ENCODE results near the gene PROZ.
A peak's percentile ranks its signal among the peaks of the same experiment; 100 is the strongest.

PROZ gene

DNA sequence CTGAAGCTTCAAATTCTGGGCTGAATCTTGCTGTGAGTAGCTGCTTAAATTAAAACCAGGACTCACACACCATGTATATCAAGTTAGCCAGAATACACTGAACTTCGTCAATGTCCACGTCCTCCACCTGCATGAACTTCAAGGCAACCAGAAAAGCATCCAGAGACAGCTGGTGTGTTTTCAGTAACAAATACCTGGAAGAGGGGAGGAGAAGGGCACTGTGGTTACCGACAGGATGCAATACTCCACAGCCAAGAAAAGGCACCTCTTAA is 20.4 kb downstream of the PROZ start:
- DNase-seq (ENCODE audit: low spot score), result no peak

DNA sequence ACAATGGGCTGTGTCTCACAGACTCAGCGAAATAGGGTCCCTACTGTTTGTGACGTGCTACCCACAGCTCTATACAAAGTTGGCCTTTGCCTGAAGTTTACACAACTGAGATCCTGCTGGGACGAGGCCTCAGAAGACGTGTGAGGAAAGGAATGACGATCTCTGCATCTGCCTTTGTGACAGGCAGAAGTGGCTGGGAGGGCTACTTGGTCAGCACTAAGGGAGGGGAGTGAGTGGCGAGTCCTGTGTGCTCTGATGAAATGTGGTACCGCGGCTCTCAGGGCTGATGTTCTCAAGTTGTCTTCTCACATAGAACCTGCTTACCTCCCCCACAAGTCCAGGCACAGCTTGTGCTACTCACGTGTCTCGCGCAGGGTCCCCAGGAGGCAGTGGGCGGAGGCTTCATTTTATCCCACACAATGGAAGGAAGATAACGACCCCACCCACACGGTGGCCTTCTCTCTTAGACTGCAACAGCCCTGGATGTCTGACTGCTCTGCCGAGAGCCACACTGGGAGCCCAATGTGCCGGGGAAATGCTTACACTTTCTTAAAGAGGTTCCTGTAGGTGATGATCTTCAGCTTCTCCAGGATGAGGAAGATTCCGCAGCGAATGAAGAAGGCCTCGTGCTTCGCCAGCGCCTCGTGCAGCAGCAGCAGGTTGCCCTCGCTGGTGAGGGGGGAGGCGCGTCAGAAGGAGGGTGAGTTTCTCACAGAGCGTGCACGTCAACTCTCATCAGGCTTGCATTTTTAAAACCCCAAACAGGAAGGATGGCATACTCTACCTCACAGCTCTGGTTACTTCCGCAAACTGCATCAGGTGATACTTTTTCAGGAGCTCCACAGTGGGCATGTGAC is 21.2 kb downstream of the PROZ start:
- DNase-seq (ENCODE audit: low spot score), result no peak

DNA sequence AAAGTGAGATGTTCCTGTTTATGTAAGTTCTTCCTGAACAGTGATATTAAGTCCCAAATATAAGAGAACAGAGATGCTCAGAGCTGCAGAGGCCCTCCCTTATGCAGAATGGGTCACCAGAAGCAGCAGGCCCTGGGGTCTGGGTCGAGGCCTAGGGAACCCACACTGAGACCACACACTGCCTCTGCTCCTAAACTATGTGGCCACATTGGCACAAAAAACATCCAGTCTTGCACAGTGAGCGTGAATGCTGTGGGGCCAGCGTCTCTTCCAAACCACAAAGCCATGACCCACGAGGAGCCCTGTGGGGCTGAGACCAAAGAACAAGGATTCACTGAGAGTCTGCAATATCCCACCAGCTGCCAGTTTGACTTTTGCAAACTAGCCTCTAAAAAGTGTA is 23.6 kb downstream of the PROZ start:
- no peak for DNase-seq (ENCODE audit: low spot score)

DNA sequence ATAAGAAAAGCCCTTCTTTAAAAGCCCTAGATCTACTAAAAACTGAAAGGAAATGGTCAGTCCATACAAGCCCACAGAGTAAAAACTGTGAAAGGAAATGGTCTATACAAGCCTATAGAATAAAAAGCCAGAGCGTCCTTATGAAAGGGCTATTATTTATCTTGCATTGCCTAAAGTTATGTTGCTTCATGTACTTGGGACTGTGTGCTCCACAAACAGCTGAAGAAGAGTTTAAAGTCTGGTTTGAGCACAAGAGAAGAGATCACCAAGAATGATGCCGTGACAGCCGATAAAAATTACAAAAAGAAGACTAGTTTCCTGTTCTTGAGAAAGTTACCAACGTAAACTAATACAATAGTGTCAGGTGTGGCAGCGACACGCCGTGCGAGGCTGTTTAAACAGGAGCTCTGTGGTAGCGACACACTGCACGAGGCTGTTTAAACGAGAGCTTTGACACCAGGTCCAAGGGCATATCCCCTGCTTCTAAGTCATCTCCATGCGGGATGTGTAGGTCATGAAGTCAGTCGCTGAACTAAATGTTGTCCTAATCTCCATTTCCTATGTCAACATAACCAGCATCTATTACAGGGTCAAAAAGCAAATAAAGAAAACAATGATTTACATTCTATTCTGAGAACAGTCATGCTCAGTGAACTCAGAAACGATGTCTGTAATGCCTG is 25.1 kb downstream of the PROZ start:
- peak; percentile 51 for DNase-seq (ENCODE audit: low spot score)

DNA sequence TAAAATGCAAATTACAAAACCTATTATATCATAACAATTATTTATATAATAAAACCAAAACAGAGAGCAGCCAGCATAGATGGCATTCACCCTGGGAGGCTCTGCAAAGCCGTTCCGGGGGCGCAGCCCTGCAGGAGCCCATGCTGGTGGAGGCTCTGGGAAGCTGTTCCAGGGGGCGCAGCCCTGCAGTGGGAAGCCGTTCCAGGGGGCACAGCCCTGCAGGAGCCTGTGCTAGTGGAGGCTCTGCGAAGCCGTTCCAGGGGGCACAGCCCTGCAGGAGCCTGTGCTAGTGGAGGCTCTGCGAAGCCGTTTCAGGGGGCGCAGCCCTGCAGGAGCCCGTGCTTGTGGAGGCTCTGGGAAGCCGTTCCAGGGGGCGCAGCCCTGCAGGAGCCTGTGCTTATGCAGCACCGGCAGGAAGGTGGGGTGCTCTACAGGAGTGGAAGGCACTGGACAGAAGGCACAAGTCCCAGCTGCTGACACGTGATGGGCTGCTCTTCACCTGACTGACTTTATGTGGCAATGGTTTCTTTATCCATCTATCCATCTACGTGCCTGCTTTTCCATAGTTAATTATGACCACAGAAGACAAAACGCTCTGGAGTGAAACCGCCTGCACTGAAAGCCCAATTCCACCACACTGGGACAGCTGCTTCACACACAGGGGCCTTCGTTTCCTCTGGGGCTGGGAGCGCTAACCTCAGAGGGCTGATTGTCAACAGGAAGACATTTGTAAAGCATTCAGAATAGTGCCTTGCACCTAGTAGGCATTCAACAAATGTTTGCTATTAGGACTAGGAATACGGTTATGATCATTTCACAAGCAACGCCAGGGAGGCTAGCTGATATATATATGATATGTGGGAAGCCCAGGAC is 26.4 kb downstream of the PROZ start:
- DNase-seq (ENCODE audit: low spot score), result no peak

DNA sequence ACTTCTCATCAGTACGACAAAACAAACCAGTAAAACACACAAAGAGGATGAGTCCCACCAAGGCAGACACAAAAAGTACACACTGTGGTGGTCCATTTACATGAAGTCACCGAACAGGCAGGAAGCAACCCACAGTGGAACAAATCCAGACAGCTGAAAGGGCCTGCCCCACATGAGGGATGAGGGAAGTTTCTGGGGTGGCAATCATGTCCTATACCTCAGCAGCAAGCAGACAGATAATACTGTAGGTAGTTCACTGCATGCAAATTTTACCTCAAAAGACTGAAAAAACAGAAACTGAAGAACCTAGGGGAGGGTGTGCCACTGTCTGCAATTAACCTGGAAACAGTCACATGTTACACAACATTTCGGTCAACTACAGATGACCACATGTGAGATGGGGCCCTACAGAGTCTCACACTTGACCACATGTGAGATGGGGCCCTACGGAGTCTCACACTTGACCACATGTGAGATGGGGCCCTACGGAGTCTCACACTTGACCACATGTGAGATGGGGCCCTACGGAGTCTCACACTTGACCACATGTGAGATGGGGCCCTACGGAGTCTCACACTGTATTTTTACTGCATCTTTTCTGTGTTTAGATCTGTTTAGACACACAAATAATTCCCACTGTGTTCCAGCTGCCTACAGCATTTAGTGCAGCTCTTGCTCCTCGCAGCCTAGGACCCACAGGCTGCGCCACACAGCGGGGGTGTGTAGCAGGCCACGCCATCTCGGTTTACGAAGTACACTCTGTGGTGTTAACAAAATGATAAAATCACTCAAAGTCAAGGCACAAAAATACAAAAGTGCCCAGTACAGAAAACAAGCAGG is 27.8 kb downstream of the PROZ start:
- DNase-seq (ENCODE audit: low spot score), result no peak

DNA sequence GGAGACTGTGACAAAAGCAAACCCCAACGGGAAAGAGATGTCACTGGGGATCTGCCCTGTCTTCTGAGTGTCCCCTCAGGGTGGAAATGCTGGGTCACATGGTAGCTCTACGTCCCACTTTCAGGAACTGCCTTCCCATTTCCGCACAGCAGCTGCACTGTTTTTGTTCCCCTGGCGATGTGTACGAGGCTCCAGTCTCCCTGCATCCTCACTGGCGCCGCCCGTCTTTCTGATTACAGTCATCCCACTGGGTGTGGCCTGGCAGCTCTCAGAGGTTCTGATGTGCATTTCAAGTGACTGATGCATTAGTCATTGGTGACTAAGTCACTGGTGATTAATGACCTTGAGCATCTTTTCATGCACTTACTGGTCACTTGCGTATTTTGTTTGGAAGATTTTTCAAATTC is 28.8 kb downstream of the PROZ start:
- no peak for DNase-seq (ENCODE audit: low spot score)

DNA sequence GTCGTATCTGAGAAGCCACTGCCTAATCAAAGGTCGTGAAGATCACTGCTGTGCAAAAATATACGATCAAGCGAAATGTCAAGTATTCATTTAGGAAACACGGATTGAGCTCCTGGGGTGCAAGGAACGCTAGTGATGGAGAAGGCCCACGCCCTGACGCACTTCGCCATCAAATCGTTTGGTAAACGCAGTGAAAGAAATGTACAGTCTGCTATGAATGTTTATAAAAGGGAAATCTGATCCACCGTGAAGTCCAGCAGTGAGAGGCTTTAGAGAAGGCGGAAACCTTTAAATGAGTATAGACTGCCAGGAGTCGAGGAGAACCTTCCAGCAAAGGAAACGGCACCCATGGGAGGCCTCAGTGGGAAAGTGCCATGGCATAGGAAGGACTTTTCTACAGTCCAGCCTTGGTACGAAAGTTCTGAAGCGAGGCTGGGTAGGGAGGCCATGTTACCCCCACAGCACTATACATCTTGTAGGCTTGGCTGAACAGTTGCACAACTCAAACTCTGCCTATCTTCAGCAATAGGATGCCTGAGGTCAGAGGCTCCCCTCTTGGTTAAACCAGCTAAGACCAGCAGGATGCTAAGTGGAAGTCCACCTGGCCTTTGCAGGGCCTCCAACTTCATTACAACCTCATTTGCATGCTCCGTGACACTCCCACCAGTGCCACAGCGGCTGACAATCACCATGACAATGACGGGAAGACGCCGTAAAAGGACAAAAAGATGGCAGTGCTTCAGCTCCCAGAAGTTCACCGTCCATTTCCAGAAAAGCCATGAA is 29.6 kb downstream of the PROZ start:
- no peak for DNase-seq (ENCODE audit: low spot score)

DNA sequence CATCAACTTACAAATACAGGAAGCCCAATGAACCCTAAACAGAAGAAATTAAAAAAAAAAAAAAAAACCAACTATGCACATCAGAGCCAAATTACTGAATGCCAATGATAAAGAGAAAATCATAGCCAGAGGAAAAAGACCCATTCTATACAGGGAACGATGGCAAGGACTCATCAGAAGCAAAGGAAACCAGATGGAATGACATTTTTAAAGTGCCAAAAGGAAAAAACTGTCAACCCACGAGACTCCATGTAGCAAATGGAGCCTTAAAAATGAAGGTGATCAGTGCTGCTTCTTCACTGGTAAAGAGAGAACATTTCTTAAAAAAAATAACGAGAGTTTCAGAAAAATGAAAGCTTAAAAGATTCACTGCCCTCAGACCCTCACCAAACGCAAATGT is 31.7 kb downstream of the PROZ start:
- DNase-seq (ENCODE audit: low spot score), result no peak

DNA sequence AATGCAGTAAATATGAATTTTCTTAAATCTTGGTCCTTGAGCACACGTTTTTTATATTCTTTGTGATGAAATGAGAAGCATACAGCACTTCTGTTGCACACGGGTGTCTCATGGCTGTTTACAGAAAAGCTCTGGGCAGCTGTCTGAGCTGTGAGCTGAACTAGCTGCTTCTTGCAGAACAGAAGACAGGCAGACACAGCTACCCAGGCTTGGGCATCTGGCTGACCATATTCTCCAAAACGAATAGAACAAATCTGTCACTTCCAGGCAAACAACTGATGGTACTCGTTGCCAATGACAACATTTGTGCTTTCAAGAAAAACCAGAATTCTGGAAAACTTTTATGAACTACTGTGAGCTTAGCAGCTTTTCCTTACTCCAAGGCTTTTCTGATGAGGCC is 33.8 kb downstream of the PROZ start:
- no peak for DNase-seq (ENCODE audit: low spot score)

DNA sequence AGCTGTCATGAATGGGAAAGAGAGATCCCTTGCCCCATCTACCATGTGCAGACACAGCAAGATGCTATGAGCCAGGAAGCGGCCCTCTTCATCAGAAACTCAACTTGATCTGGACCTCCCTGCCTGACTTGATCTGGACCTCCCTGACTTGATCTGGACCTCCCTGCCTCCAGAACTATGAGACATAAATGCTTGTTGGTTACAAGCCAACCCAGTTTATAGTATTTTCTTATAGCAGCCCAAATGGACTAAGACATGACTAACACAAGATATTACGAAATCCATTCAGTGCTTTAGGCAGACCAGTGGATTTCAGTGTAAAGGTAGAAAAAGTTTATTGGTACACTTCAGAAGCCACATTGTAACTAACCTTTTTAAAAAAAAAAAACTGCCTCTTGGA is 34.5 kb downstream of the PROZ start:
- DNase-seq (ENCODE audit: low spot score), result no peak

DNA sequence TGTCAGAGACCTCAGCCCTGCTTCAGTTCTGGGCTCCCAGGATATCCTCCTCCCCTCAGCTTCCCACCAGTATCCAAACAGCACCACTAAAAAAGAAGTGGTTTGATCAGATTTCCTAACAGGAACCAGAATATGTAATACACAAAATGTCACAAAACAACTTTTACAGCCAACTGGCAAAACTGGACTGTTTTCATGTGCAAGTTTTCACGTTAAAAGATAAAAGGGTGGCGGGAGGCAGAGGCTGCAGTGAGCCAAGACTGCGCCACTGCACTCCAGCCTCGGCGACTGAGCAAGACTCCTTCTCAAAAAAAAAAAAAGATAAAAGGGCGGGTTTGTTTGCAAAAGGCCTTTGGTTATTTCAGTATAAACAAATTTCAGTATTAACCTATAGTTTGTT is 36.9 kb downstream of the PROZ start:
- no peak for DNase-seq (ENCODE audit: low spot score)

DNA sequence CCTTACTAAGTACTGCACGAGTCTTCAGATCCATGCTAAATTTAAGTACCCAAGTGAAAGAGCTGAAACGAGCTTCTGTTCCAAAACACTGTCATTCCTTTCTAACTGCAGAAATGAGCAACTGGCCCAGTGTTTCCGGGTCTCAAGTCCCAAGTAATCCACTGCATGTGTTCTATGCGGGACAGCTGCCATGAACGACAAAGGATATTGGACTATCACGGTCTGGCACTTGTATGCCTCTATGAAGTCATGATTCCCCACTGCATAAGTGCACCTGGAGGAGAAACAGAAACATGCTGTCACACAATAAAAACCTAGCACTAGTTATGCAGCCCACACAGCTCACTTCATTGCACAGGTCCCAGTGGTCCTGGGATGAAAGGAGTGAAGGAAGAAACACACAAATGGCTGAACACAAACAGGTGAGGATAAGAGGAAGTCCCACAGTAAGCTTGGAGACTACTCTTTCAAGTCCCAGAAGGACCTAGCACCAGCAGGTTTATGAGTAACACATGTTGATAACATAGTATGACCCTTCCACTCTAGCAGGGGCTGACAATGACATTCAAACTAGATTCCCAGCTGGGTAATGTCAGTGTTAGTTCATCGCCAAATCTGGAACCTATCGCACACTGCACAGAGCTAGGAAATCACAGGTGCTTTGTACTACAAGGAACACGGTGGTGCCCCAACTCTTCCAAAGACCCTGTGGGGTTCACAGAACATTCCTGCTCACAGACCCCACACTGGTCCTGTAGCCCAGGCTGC is 38.7 kb downstream of the PROZ start:
- no peak for DNase-seq (ENCODE audit: low spot score)

DNA sequence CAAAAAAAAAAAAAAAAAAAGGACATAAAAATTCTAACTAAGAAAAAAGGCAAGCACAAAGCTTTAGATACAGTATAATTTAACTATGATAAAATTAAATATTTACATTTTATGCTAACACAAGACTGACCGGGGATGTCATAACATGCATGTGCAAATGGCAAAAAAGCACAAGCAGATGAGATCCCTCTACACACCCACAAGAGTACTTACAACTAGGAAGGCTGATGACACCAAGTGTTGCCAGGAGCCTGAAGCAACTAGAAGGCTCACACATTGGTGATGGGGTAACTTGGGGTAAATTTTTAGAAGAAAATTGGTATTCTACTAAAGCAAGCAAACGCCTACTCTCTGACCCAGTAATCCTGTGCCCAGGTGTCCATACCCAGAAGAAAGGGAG is 43.4 kb downstream of the PROZ start:
- no peak for DNase-seq (ENCODE audit: low spot score)

DNA sequence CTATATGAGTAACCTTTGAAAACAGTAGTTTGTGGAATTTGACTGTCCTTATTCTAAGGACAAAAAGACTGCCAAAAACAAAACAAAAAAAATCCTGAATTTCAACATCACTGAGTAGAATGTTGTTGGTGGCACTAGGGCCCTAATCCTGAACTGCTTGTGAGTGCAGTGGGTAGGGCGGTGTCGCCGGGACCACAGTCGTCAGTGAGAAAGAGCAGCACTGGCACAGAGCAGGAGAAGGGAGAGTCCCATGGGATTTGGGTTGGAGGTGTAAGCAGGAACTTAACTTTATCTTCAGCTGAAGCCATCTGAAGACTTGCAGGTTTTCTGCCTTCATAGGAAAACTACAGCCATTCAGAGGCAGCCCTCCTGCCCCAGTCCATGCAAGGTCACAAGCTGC is 44.5 kb downstream of the PROZ start:
- no peak for DNase-seq (ENCODE audit: low spot score)

DNA sequence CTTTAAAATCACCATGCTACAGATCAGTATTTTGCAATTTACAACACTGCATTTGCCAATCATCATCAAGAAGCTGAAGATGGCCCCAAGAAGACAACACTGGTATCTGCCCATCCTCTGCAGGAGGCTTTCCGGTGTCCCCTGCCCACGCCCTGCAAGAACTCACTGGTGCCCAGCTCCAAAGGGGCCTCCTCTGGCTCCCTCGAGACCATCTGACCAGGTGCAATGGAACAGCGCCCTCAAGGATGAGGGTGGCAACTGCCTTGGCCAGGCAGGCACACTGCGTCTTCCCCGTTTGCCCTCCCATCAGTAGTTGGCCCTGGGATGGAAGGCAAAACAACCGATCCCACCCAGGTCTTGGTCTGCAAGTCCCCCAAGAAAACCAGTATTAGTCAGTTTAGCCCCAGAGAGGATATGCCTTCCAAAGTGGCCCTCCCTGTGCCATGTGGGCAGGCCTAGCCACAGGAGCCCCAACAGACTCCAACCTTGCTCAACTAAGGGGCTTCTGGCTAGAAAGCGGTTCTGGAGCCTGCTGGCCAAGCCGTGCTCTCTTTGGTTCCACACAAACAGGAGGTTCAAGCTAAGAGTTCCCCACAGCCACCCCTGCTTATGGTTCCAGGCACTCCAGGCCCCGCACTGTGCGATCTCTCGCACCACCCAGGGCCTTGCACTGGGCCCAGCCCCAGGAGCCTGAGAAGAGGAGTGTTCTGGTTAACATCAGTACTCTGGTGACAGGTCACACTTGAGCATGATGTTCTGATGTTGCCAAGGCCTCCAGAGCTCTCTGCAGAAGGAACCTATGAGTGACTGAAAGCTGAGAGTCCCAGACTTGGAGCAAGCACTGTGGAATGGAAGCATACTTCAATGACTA is 45.3 kb downstream of the PROZ start:
- DNase-seq (ENCODE audit: low spot score), result no peak

DNA sequence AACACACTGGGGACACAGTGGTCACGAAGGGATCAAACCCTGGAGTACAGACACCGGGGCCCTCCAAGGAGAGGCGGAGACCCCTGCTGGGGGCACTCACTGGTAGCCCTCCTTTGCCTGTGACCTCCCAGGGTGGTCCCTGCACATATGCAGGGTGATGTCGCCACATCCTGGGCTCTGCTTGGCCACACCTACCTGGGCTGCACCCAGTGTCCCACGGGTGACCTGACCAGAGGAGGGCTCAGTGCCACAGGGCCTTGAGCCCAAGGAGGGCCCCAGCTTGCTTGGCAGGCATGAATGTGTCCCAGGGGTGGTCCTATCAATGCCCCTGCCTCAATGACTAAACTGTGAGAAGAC is 45.9 kb downstream of the PROZ start:
- DNase-seq (ENCODE audit: low spot score), result no peak

DNA sequence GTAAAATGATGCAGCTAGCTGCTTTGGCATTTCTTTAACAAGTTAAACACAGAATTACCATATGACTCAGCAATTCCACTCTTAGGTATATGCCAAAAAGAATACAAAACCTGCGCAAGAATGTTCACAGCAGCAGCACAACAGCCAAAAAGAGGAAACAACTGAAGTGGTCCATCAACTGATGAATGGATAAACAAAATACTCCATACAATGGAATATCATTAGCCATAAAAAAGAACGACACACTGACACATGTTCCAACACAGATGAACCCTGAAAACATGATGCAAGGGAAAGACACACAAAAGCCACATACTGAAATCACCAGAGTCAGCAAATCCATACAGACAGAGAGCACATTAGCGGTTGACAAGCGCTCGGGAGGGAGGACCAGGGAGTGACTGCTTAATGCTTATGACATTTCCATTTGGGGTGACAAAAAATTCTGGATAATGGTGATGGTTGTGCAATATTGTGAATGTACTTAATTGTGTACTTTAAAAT is 47.0 kb downstream of the PROZ start:
- no peak for DNase-seq (ENCODE audit: low spot score)

DNA sequence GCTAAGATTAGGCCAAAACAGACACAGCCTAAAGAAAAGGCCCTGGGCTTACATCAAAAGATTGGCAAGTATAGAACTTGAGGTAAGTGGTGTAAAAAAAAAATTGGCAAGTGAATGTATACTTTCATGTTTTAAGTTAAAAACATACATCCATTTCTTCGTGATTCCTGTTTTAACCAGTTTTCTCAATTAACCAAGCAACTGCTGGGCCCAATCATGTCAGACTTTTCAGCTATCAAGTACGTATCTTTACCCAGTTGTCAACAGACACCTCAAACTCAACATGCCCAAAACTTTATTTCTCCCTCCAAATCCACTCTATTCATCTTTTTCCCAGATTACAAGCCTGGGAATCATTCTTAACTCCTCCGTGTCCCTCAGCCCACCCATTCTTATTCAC is 49.0 kb downstream of the PROZ start:
- no peak for DNase-seq (ENCODE audit: low spot score)

Data from HuH-7.5 (cell line).